ENCODE data around the gene GFRA1. TPM values are rescaled to one million over a fixed set of nuclear protein-coding genes. Genes with fewer than 3 reads are reported as not detected.
A peak's percentile ranks its signal among the peaks of the same experiment; 100 is the strongest.

The GFRA1 gene
- 1 to 10 TPM in 6 of 10 donors, under 1 TPM in 4; 0.38 to 9.3 (median 2.1) TPM for total RNA-seq
- polyA plus RNA-seq: 1 to 10 TPM; 1.3 to 1.6 TPM
- long read RNA-seq, donor 1, partial matches to known transcripts: 0 of 2 reads
- long read RNA-seq, donor 1, other reads (novel, unspliced or antisense): 2 of 2 reads
- long read RNA-seq, donor 2: 0 reads
- long read RNA-seq, donor 3, partial matches to known transcripts: 0 of 2 reads
- long read RNA-seq, donor 3, other reads (novel, unspliced or antisense): 2 of 2 reads

GRCh38 chr10:116272440-116273283, at the start of gene GFRA1:
Gene GFRA1 (minus strand): TSS chr10:116273206. CDS start chr10:116272029, 1,177 bp downstream.
- Histone ChIP-seq H3K4me1 (peaks cover 0 to 41% (median 18%) of the 10 kb centered on the region in 9 donors), H3K4me3 (peak within 1 kb of the TSS; percentile 32 to 60 (median 50)), H3K36me3 (no peaks in the 10 kb centered on the region), H3K9me3 (no peaks in the 10 kb centered on the region), H3K27ac (peak within 1 kb of the TSS in 2 of 10 donors; percentile 4 to 55), H3K27me3 (peaks cover 0 to 89% (median 75%) of the 10 kb centered on the region in 7 donors)
- TF ChIP-seq CTCF (IDR thresholded peaks at IDR 0.05): no peak
- WGBS, 2 donors: 0 to 1% methylated on average over 68 to 72 of the region's 72 CpGs
- intact Hi-C loops (cut with DNase I): loop anchor here in 3 of 10 donors (5.0 to 10.0 kb wide), 2 partner anchors 328 to 440 kb away; no protein-coding TSS in a partner anchor
- ATAC-seq (peak in 6 of 8 donors; percentile 17 to 39 (median 30)), DNase-seq (peak in 1 of 2 donors; percentile 32)

- intact Hi-C loops (cut with DNase I): no loop called here
- H3K4me1 ChIP-seq: no peaks in the 10 kb centered on the region
- no peak for TF ChIP-seq CTCF (IDR thresholded peaks at IDR 0.05)
Observed at GRCh38 chr10:116316503-116316902, 43.5 kb upstream of the GFRA1 start.

GRCh38 chr10:116312548-116312947, 39.5 kb upstream of the GFRA1 start:
- H3K4me1 ChIP-seq: no peaks in the 10 kb centered on the region
- WGBS, 2 donors: 83 to 86% methylated on average over 4 of the region's 4 CpGs
- H3K4me3 ChIP-seq: no peak overlapping the region
- H3K27ac ChIP-seq: no peak overlapping the region
- DNase-seq (no peak), ATAC-seq (no peak)
- peaks cover 0 to 3% (median 0%) of the 10 kb centered on the region in 7 donors for H3K27me3 ChIP-seq
- H3K9me3 ChIP-seq: no peaks in the 10 kb centered on the region
- no peak for TF ChIP-seq CTCF (IDR thresholded peaks at IDR 0.05)
- H3K36me3 ChIP-seq: no peaks in the 10 kb centered on the region
- intact Hi-C loops (cut with DNase I): no loop called here

More at GRCh38 chr10:116316503-116316902, 43.5 kb upstream of the GFRA1 start:
- no peaks in the 10 kb centered on the region for H3K36me3 ChIP-seq
- no peaks in the 10 kb centered on the region for H3K27me3 ChIP-seq
- ATAC-seq (no peak), DNase-seq (no peak)
- no peak overlapping the region for H3K27ac ChIP-seq
- 20 to 23% methylated on average over 2 of the region's 2 CpGs for WGBS, 2 donors
- no peaks in the 10 kb centered on the region for H3K9me3 ChIP-seq
- H3K4me3 ChIP-seq: no peak overlapping the region

GRCh38 chr10:116311706-116312490, 38.9 kb upstream of the GFRA1 start:
- H3K36me3 ChIP-seq: no peaks in the 10 kb centered on the region
- TF ChIP-seq CTCF (IDR thresholded peaks at IDR 0.05): no peak
- no peaks in the 10 kb centered on the region for H3K4me1 ChIP-seq
- H3K4me3 ChIP-seq: no peak overlapping the region
- no peak overlapping the region for H3K27ac ChIP-seq
- ATAC-seq (no peak), DNase-seq (no peak)
- no peaks in the 10 kb centered on the region for H3K9me3 ChIP-seq
- H3K27me3 ChIP-seq: peaks cover 0 to 3% (median 0%) of the 10 kb centered on the region in 7 donors
- WGBS, 2 donors: 45 to 53% methylated on average over 2 of the region's 2 CpGs
- intact Hi-C loops (cut with DNase I): no loop called here
